Stimulated activated CD4-positive, alpha-beta T cell treated with anti-CD3 and anti-CD28 coated beads, Interleukin-12 subunit alpha, Interleukin-12 subunit beta, amount 100 ng/mL, for 48 hours (primary cell): ENCODE data around the gene LARP4B.

Source experiments
- DNase-seq, 3 donors: peaks; one replicate each; pipeline ENCODE4 v3.0.0-alpha.2; 2020; ENCODE audit warnings: low read depth in 2 of 3, low spot score in 1 of 3

LARP4B gene

GRCh38 chr10:931326-932318 lies at the start of gene LARP4B:
Gene LARP4B (minus strand): TSS chr10:931705. CDS start chr10:885721, 45,984 bp downstream.
- peak; percentile 94 for DNase-seq

DNA sequence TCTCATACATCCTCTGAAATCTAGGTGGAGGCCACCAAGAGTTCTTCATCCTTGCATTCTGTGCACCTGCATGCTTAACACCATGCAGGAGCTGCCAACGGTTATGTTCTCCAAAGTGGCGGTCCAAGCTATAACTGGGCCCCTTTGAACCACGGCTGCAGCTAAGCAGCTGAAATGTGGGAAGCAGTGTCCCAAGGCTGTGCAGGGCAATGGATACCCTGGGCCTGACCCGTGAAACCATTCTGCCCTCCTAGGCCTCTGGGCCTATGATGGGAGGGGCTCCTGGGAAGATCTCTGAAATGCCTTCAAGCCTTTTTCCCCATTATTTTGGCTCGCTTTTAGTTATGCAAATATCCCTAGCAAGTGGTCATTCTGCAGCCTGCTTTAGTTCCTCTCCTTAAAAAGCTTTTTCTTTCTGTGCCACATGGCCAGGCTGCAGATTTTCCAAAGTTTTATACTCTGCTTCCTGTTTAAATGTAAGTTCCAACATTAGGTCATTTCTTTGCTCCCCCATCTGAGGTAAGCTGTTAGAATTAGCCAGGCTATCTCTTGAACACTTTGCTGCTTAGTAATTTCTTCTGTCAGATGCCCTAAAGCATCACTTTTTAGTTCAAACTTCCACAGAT lies 49.1 kb upstream of the LARP4B start:
- DNase-seq: no peak

- no peak for DNase-seq
Observed at GRCh38 chr10:978826-979421, 47.4 kb upstream of the LARP4B start.

GRCh38 chr10:976316-976715 lies 44.8 kb upstream of the LARP4B start:
- no peak for DNase-seq

- no peak for DNase-seq
Observed at GRCh38 chr10:974785-975074, 43.2 kb upstream of the LARP4B start.

DNA sequence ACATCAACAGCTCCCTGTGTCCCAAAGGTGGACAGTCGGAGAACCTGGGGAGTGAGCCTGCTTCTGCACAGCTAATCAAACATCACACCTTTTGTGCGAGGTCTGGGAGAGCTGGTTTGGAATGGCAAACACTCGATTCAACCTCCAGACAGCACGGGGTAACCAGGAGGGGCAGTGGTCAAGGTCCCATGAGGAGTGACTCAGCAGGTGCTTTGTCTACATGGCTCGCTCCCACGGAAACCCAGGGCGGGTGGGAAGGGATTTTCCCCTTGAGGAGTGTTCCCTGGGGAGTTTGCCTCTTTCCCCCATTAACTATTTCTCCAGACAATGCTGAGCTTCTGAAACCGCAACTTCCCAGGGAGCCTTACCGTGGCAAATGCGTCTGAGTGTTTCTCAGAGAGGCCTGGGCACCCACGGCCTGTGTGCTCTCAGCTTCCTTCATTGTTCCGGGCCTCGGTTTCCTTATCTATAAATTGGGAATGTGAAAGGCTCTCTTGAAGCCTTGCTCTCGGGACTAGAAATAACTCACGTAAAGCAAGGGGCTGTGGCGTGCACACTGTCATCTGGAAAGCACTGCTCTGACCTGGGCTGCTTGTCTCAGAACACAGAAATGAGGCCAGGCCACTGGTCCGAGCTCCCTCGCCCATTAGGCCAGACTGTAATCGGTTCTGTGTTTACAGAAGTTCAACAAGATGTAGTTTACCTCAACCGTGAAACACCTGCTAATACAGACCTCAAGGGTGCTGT lies 42.7 kb upstream of the LARP4B start:
- no peak for DNase-seq

GRCh38 chr10:972763-973162 lies 41.3 kb upstream of the LARP4B start:
- DNase-seq: no peak

- DNase-seq: no peak
Observed at GRCh38 chr10:971613-972012, 40.1 kb upstream of the LARP4B start.

- no peak for DNase-seq
Observed at GRCh38 chr10:971150-971542, 39.6 kb upstream of the LARP4B start.

DNA sequence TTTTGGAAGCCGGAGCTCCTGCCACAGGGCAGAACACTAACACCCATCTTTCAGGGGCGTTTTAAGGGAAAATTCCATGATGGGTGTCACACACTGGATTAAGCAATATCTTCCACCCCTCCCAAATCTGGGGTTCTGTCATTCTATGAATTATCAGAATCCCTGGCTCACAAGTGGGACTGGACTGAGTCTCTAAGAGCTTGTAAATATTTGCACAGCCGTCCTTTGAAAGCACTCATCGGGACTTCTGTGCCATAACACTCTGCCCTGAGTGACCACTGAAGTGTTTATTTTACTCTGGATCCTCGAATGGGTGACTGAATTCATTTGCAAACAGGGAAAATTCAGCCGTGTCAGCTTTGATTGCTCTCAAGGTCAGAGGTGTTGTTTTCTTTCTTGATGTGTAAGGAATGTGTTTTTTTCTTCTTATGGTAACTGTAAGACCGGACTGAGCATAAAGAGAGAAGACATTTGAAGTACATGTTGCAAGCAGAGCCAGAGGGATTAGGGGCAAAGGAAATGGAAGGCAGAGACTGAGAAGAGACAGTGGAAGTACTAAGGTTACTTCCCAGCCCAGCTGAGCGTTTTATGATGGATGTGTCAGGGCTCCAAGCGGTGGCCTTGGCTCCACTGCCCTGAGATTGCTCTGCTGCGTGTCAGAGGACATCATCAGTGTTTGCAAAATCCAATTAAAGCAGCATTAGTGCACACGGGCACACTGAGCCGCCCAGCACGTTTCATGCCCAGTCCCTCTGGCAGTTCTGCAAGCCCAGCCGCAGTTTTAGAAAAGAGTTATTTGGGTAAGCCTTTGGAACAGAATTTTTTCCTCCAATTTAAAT lies 39.0 kb upstream of the LARP4B start:
- no peak for DNase-seq

- no peak for DNase-seq
Observed at GRCh38 chr10:969473-970150, 38.1 kb upstream of the LARP4B start.

DNA sequence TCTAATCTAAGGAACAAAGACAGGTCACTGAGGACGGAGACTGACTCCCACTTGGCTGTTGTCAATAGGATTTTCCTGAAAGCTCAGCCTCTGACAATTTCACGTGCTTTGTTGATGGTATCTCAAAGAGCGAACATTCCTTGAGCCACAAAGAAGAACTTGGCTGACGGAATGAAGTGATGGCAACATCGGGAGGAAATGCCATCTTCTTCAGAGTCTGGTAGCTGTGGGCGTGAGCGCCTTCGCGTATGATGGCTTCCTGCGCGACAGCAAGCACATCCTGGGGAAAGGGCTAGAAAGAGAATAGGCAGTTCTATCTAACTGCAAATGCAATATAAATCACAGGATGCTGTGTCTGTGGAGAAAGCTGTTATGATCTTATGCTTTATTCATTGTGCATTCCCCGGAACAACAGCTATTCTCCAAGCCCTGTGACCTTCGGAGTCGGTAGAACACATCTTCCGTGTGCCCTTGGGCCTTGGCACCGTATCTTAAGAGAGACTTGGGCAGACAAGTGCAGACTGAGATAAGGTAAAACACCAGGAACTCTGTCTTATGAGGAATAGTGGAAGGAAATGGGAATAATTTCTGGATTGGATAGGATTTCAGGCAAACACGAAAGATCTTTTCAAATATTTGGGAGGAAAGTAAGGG lies 37.2 kb upstream of the LARP4B start:
- no peak for DNase-seq

DNA sequence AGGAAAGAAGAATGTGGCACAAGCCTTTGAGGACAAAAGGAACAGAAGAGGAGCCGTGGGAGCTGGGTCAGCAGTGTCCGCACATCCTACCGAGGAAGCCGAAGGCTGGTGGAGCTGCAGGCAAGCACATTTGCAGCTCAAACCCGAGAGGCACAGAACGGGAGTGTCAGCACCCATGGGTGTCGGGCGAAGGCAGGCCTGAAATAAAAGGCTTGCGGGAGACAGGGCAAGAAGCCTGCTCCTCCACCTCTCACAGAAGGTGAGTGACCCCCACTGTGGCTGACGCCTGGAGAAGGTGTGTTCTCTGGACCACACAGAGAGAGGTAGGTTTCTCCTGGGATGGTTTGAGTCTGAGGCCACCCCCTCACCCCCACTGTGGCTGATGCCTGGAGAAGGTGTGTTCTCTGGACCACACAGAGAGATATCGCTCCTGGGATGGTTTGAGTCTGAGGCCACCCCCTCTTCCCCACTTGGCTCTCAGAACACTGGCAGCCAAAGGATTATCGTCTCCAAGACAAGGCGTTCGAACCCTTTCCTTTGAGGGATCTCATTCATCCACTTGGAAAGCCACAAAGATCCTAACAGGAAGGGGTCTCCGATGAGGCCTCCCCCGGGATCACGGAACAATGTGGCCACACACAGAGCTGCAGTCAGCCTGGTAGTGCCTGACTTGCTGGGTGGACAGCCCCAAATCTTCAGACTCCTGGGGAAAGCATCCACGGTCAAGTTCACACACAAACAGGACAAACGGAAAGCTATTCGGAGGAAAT lies 35.1 kb upstream of the LARP4B start:
- DNase-seq: no peak

DNA sequence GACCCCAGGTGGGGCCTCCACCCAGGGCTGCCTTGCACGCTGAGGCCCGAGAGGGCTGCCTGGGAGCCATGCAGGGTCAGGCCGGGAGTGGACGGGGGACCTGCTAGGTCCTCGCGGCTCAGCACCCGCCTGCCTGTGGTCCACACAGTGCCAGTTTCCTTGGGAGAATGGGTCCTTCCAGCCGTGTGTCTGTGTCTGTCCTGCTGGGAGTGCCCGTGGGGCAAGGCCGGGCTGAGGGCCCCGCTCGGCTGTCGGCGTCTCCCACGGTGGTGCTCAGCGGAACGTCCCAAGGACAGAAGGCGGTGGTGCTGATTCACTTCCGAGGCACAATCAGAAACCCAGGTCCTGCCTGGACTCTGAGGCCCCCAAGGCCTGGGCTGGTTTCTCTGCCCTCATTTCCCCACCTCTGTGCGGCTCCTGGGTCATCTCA lies 33.5 kb upstream of the LARP4B start:
- DNase-seq: no peak

- no peak for DNase-seq
Observed at GRCh38 chr10:964321-964987, 32.9 kb upstream of the LARP4B start.

DNA sequence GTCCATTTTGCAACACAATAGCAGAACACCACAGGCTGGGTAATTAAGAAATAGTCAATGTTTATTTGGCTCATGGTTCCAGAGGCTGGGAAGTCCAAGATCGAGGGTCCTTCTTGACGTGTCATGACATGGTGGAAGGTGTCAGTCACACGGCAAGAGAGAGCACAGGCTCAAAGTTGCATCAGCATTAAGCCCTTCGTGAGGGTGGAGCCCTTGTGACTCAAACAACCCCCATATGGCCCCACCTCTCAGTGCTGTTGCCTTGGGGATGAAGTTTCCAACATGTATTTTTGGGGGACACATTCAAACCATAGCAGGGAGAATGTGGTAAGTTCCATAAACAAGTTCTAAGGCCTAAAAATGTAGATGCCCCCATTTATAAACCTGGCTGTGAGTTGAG lies 32.1 kb upstream of the LARP4B start:
- no peak for DNase-seq

DNA sequence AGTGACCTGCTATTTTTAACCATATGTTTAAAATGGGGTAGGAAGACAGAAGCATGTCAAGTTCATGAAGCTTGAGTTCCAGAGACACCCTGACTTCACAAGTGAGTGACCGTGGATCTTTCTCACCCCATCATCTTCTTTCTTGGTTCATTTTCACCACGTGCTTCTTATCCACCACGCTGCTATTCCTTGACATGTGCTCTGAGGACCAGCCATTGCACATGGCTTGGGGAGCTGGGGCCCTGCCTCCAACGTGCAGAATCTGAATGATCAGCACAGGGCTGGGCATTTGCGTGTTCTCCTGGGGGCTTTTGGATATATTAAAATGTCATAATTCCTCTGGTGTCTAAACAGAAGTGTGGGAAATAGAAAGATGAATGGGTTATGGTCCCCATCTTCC lies 31.7 kb upstream of the LARP4B start:
- DNase-seq: no peak

DNA sequence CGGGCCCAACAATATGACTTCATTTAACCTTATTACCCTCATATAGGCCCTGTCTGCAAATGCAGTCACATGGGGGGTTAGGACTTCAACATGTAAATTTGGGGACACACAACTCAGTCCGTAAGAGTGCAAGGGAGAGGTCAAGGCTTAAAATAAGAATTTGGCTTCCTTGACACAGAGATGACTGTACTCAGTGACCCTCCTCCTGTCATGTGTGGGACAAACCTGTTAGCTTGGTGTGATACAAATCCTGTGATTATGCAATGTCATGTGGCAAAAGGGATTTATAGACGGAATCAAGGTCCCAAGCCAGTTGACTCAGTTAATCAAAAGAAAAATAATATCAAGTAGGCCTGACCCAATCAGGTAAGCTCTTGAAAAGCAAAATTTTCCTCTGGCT lies 30.8 kb upstream of the LARP4B start:
- DNase-seq: no peak
